ENCODE results near the gene EFNA5. TPM values are rescaled to one million over a fixed set of nuclear protein-coding genes. Genes with fewer than 3 reads are reported as not detected.
A peak's percentile ranks its signal among the peaks of the same experiment; 100 is the strongest.

EFNA5 gene
- polyA plus RNA-seq, 1 donor (not counting 4 experiments of a cell fraction or from before 2014, with no cell fraction given) = 4.8 TPM

DNA sequence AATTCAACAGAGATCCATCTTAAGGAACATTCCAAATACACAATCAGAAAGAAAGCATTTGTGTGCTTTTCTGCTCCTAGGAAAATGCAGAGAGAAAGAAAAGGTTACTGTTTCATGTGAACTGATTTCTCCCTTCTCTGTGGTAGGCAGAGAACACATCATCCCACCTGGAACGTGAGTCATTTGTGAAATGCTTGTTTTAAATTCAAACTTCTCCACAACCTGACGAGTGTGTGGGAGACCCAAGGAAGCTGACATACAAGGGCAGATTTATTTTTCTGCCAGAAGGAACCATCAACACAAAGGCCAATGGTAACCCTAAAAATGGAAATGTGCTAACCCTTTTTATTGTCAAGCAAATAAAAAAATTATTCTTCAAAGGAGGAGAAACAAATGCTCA is 156.4 kb downstream of the EFNA5 start:
- DNase-seq (ENCODE audit: low read depth, low spot score) (no peak), FAIRE-seq (peak; percentile 94)
- Histone ChIP-seq H3K27me3 (ENCODE audit: control insufficient read depth, extremely low read depth, insufficient read depth, low read length) (no peaks in the 10 kb centered on the region), H3K4me1 (ENCODE audit: control insufficient read depth, extremely low read depth, insufficient read depth, low read length) (peaks cover 18% of the 10 kb centered on the region), H3K36me3 (ENCODE audit: control insufficient read depth in 2 of 2, extremely low read depth in 1 of 2, insufficient read depth in 2 of 2, low read length in 2 of 2) (no peaks in the 10 kb centered on the region), H3K4me2 (ENCODE audit: control insufficient read depth, extremely low read depth, insufficient read depth, low read depth, low read length) (peak overlapping the region; percentile 2), H3K9me3 (ENCODE audit: control insufficient read depth, low read depth, low read length) (no peaks in the 10 kb centered on the region), H3K9ac (ENCODE audit: control insufficient read depth, extremely low read depth, insufficient read depth, low read length) (no peak overlapping the region), H4K20me1 (ENCODE audit: control insufficient read depth, extremely low read depth, insufficient read depth, low read length) (no peaks in the 10 kb centered on the region), H3K4me3 (ENCODE audit: control insufficient read depth in 2 of 3, extremely low read depth in 1 of 3, insufficient read depth in 2 of 3, low read depth in 1 of 3, low read length in 3 of 3) (no peak overlapping the region), H3K79me2 (ENCODE audit: control insufficient read depth, insufficient read depth, low read length) (peaks cover 4% of the 10 kb centered on the region), H2AFZ (ENCODE audit: control insufficient read depth, low read length) (no peak overlapping the region), H3K27ac (ENCODE audit: control insufficient read depth, insufficient read depth, low read length) (peak overlapping the region; percentile 24), H3K9me1 (ENCODE audit: control insufficient read depth, extremely low read depth, insufficient read depth, low read length) (no peaks in the 10 kb centered on the region)
- dilution Hi-C loops (cut with MboI; ENCODE audit: extremely low pct_ligation_motif_present, low sequenced_read_pairs) = no loop called here
- TF ChIP-seq, protein P1, sequence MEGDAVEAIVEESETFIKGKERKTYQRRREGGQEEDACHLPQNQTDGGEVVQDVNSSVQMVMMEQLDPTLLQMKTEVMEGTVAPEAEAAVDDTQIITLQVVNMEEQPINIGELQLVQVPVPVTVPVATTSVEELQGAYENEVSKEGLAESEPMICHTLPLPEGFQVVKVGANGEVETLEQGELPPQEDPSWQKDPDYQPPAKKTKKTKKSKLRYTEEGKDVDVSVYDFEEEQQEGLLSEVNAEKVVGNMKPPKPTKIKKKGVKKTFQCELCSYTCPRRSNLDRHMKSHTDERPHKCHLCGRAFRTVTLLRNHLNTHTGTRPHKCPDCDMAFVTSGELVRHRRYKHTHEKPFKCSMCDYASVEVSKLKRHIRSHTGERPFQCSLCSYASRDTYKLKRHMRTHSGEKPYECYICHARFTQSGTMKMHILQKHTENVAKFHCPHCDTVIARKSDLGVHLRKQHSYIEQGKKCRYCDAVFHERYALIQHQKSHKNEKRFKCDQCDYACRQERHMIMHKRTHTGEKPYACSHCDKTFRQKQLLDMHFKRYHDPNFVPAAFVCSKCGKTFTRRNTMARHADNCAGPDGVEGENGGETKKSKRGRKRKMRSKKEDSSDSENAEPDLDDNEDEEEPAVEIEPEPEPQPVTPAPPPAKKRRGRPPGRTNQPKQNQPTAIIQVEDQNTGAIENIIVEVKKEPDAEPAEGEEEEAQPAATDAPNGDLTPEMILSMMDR (optimal IDR thresholded peaks at IDR 0.05 in 1 of 3, IDR thresholded peaks at IDR 0.05 in 1 of 3, conservative IDR thresholded peaks at IDR 0.05 in 1 of 3; ENCODE audit: extremely low read depth in 1 of 3, insufficient read depth in 2 of 3, low read length in 3 of 3) = no peak
- no peak for TF ChIP-seq EZH2 (IDR thresholded peaks at IDR 0.05; ENCODE audit: low read length)

DNA sequence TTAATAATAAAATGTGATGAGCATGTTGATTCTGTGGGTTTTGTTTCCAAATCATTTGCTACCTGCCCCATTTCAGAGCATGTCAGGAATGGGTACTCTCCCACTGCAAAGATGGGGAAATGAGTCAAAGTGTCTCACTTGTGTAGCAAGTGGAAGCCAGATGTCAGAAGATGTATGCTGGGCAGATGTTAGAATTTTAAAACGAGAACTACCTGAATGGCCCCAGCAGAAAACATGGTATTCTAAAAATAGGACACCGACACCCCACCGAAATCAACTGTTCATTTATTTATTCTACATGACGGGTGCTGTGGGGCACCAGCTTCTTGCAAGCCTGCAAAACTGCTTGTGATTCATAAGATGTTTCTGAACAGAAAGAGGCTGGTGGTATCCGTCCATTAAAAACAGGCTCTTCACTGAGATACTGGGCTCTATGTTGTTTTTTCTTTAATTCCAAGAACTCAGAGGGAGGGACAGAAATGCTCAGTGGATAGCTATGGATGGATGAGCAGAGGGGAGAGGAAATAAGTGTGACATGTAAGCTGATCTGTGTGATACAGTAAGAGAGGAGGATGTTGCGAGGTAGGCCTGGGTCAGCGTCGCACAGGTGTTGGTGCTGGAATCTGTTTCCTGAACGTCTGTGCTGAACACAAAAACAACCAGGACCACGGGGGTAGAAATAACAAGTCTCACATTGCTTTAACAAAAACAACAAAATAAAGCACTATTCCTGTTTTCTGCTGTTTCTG is 157.2 kb downstream of the EFNA5 start:
- dilution Hi-C loops (cut with MboI; ENCODE audit: extremely low pct_ligation_motif_present, low sequenced_read_pairs) = no loop called here
- no peaks in the 10 kb centered on the region for H3K9me3 ChIP-seq (ENCODE audit: control insufficient read depth, low read depth, low read length)
- no peak overlapping the region for H3K4me2 ChIP-seq (ENCODE audit: control insufficient read depth, extremely low read depth, insufficient read depth, low read depth, low read length)
- peaks cover 18% of the 10 kb centered on the region for H3K4me1 ChIP-seq (ENCODE audit: control insufficient read depth, extremely low read depth, insufficient read depth, low read length)
- peak overlapping the region; percentile 15 for H3K27ac ChIP-seq (ENCODE audit: control insufficient read depth, insufficient read depth, low read length)
- H3K9ac ChIP-seq (ENCODE audit: control insufficient read depth, extremely low read depth, insufficient read depth, low read length) = no peak overlapping the region
- TF ChIP-seq, protein P1 (optimal IDR thresholded peaks at IDR 0.05 in 1 of 3, IDR thresholded peaks at IDR 0.05 in 1 of 3, conservative IDR thresholded peaks at IDR 0.05 in 1 of 3; ENCODE audit: extremely low read depth in 1 of 3, insufficient read depth in 2 of 3, low read length in 3 of 3) = no peak
- no peak for TF ChIP-seq EZH2 (IDR thresholded peaks at IDR 0.05; ENCODE audit: low read length)
- DNase-seq (ENCODE audit: low read depth, low spot score) (no peak), FAIRE-seq (peak; percentile 53)
- H3K9me1 ChIP-seq (ENCODE audit: control insufficient read depth, extremely low read depth, insufficient read depth, low read length) = no peaks in the 10 kb centered on the region
- H2AFZ ChIP-seq (ENCODE audit: control insufficient read depth, low read length) = no peak overlapping the region
- H4K20me1 ChIP-seq (ENCODE audit: control insufficient read depth, extremely low read depth, insufficient read depth, low read length) = no peaks in the 10 kb centered on the region
- H3K36me3 ChIP-seq (ENCODE audit: control insufficient read depth in 2 of 2, extremely low read depth in 1 of 2, insufficient read depth in 2 of 2, low read length in 2 of 2) = no peaks in the 10 kb centered on the region
- peaks cover 4% of the 10 kb centered on the region for H3K79me2 ChIP-seq (ENCODE audit: control insufficient read depth, insufficient read depth, low read length)
- no peaks in the 10 kb centered on the region for H3K27me3 ChIP-seq (ENCODE audit: control insufficient read depth, extremely low read depth, insufficient read depth, low read length)
- H3K4me3 ChIP-seq (ENCODE audit: control insufficient read depth in 2 of 3, extremely low read depth in 1 of 3, insufficient read depth in 2 of 3, low read depth in 1 of 3, low read length in 3 of 3) = no peak overlapping the region

Measured in keratinocyte (primary cell).